Psoas muscle (tissue), 8 donors: Measurements from ENCODE around the gene SPECC1. TPM values are rescaled to one million over a fixed set of nuclear protein-coding genes. Genes with fewer than 3 reads are reported as not detected.
A peak's percentile ranks its signal among the peaks of the same experiment; 100 is the strongest.

ENCODE experiments used
- ATAC-seq, 4 donors: fragments of 200-7000 bp; cut with Tn5 transposase; one replicate each; pipeline ENCODE4 v1.9.1; 2020; ENCODE audit warnings: moderate library complexity in 3 of 4, mild to moderate bottlenecking in 2 of 4
- DNase-seq, 2 donors: peaks; one replicate each; pipeline ENCODE4 v3.0.0-alpha.2; 2020
- H3K27ac ChIP-seq: fragments of 200-600 bp; one replicate; pipeline ENCODE4 v1.8.0; 2022
- H3K27me3 ChIP-seq, 3 donors: fragments of 200-600 bp in 1 of 3; one replicate each; pipeline versions ENCODE4 v1.6.1 to v1.8.0; 2013 to 2022; ENCODE audit warnings: low read length in 2 of 3, mild to moderate bottlenecking in 2 of 3, moderate library complexity in 1 of 3; ENCODE audit not compliant: insufficient read depth in 3 of 3
- H3K36me3 ChIP-seq, 2 donors: fragments of 200-600 bp in 1 of 2; one replicate each; pipeline versions ENCODE4 v1.6.1 to v1.8.0; 2013 to 2022; ENCODE audit warnings: low read depth in 1 of 2, mild to moderate bottlenecking in 1 of 2, moderate library complexity in 1 of 2; ENCODE audit not compliant: insufficient read depth in 1 of 2
- H3K4me1 ChIP-seq: fragments of 200-600 bp; one replicate; pipeline ENCODE4 v1.8.0; 2022
- H3K4me3 ChIP-seq: fragments of 200-600 bp; one replicate; pipeline ENCODE4 v1.8.0; 2022; ENCODE audit warnings: mild to moderate bottlenecking
- H3K9me3 ChIP-seq: fragments of 200-600 bp; one replicate; pipeline ENCODE4 v1.8.0; 2022
- CTCF ChIP-seq: fragments of 200-600 bp; IDR thresholded peaks from one replicate; pipeline ENCODE4 v1.8.0; 2022; ENCODE audit warnings: antibody characterized with exemption
- WGBS, 3 donors: extraction: QIAGEN DNeasy Blood & Tissue Kit; methylation state at CpG; one replicate each; pipeline versions ENCODE4 v1.1.6 to v1.1.7; 2013; 5-methylcytosine and 5-hydroxymethylcytosine counted together
- intact Hi-C, 2 donors: fragments of 100-400 bp; cut with DNase I; formaldehyde crosslinking; loops; one replicate each; pipeline versions ENCODE4 v1.11.0 to v1.14.2; 2022
- polyA plus RNA-seq, 3 donors: library from polyadenylated mRNA; stranded (reverse); fragments of 200-250 nt; gene quantifications; one replicate each; pipeline ENCODE4 v1.2.3, GENCODE V29; 2013
- total RNA-seq, 4 donors: library from RNA; stranded (reverse); fragmentation: NEBNext Ultra II Directional in 2 of 4; extraction: Animal tissue kit (Norgen Biotek cat#: 25700) in 2 of 4; gene quantifications; one replicate each; pipeline versions ENCODE4 v1.2.1 to v1.2.4, GENCODE V29; 2021 to 2023
- donor health status: healthy with polysubstance abuse.
- donor health status: DM: no; HTN: no; CAD: no; lungs with moderate emphysema.
- donor health status: Bipolar disorder and iron deficiency.
- donor health status: healthy.
- donor health status: DM: yes; HTN: yes; CAD: no.
- donor health status: DM: no; HTN: no; CAD: no.
- donor health status: DM: no; HTN: no; CAD: no.
- donor health status: DM: yes; HTN: yes; CAD: no.

Gene SPECC1
- total and polyA plus RNA-seq, 7 donors = 2.0 to 11.3 (median 4.7) TPM

- Histone ChIP-seq H3K27ac (peak overlapping the region; percentile 31), H3K4me3 (no peak overlapping the region), H3K9me3 (no peaks in the 10 kb centered on the region), H3K4me1 (no peaks in the 10 kb centered on the region), H3K27me3 (no peaks in the 10 kb centered on the region), H3K36me3 (no peaks in the 10 kb centered on the region)
- TF ChIP-seq CTCF = no peak
- DNase-seq (peak; percentile 62 to 76), ATAC-seq (peak in 2 of 4 donors; percentile 45 to 62)
- intact Hi-C loops = no loop called here
- WGBS, 3 donors = 20 to 29% (median 26%) methylated on average over 4 of the region's 4 CpGs
These were observed 57.1 kb downstream of the SPECC1 start for GRCh38 chr17:20066253-20066652.

DNA sequence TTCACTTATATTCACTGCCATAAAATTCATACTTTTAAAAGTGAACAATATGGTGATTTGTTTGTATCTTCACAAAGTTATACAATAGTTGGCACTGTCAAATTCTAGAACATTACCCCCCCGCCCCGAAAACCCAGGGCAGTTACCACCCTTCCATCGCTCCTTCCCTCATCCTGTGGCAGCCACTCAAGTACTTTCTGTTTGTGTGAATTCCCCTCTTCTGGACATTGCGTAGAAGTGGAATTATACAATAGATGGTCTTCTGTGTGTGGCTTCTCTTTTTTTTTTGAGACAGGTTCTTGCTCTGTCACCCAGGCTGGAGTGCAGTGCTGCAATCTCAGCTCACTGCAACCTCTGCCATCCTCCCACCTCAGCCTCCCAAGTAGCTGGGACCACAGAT, 58.6 kb downstream of the SPECC1 start:
- Histone ChIP-seq H3K27ac (no peak overlapping the region), H3K4me1 (no peaks in the 10 kb centered on the region), H3K4me3 (no peak overlapping the region), H3K27me3 (no peaks in the 10 kb centered on the region), H3K36me3 (no peaks in the 10 kb centered on the region), H3K9me3 (no peaks in the 10 kb centered on the region)
- WGBS, 3 donors = 87 to 92% (median 88%) methylated on average over 4 of the region's 4 CpGs
- TF ChIP-seq CTCF = no peak
- DNase-seq (no peak), ATAC-seq (no peak)
- intact Hi-C loops = no loop called here

- intact Hi-C loops = no loop called here
- Histone ChIP-seq H3K4me1 (no peaks in the 10 kb centered on the region), H3K27ac (no peak overlapping the region), H3K4me3 (no peak overlapping the region), H3K9me3 (no peaks in the 10 kb centered on the region), H3K27me3 (no peaks in the 10 kb centered on the region), H3K36me3 (no peaks in the 10 kb centered on the region)
- no peak for ATAC-seq
- no peak for TF ChIP-seq CTCF
- WGBS, 3 donors = 80 to 82% (median 81%) methylated on average over 3 of the region's 3 CpGs
- DNase-seq = no peak
These were observed 59.3 kb downstream of the SPECC1 start for GRCh38 chr17:20068445-20068844.

DNA sequence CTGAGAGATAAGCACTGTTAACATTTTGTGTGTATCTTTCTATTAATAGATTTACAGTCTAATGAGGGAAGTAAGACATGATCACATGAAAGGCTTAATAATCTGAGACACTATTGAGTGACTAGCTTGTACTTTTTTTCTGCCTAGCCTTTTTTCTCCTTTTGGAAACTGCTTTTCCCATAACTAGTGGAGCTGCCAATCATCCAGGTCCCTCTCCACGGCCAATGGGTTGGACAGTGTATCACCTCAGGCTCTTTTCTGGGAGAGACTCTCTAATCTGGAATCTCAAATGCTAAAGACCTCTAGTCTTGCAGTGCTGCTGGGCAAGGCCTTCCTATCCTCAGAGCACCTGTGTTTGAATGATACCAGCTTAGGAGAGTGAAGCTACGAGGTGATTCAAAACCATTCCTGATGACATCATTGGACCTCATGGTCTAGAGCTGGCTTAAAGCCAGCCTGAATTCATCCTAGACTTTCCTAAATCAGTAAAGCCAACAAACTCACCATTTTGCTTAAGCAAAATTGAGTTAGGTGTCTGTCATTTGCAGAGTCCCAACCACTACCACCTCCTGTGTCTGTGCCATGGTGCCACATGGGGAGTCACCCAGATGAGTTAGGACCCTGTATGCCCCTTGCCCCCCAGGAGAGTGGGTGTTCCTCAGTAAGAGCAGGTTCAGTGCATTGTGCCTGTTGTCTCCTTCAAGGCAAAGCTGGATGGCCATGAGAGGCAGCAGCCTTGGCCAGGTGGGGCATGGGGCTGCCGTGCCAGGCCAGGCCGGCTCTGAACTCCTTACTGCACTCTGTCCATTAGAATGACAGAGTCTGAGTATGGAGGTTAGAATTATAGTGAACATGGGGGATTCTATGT, 62.9 kb downstream of the SPECC1 start:
- no peaks in the 10 kb centered on the region for H3K9me3 ChIP-seq
- H3K36me3 ChIP-seq = no peaks in the 10 kb centered on the region
- DNase-seq = no peak
- no peaks in the 10 kb centered on the region for H3K27me3 ChIP-seq
- H3K4me3 ChIP-seq = no peak overlapping the region
- no peak overlapping the region for H3K27ac ChIP-seq
- WGBS, 3 donors = 72 to 80% (median 79%) methylated on average over 4 of the region's 4 CpGs
- TF ChIP-seq CTCF = no peak
- intact Hi-C loops = no loop called here
- no peaks in the 10 kb centered on the region for H3K4me1 ChIP-seq
- ATAC-seq = no peak

DNA sequence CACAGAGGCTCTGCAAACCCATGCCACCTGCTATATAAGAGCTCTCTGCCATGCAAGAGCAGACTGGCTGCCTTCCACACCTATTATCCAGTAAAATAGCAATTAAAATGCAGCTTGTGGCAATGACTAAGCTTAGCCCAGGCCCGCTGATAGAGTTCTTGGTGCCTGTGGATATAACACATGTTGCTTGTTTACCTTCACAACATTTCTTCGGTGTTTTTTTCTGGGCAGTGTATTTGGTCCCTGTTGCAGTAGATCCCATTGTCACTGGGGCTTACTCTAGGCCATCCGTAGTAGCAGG, 63.5 kb downstream of the SPECC1 start:
- Histone ChIP-seq H3K9me3 (no peaks in the 10 kb centered on the region), H3K4me1 (no peaks in the 10 kb centered on the region)
- intact Hi-C loops = no loop called here

More for the DNA sequence above, 63.5 kb downstream of the SPECC1 start:
- TF ChIP-seq CTCF = no peak
- ATAC-seq = no peak
- Histone ChIP-seq H3K4me3 (no peak overlapping the region), H3K36me3 (no peaks in the 10 kb centered on the region), H3K27me3 (no peaks in the 10 kb centered on the region), H3K27ac (no peak overlapping the region)
- no peak for DNase-seq
- 70 to 83% (median 71%) methylated on average over 3 of the region's 3 CpGs for WGBS, 3 donors
